ENCODE results near the gene UBTD2.
"Not testable (repeated sequence)": the region's sequence is repeated elsewhere in the genome, so short reads cannot be mapped to it uniquely, and the experiment has no call there.

The UBTD2 gene

DNA sequence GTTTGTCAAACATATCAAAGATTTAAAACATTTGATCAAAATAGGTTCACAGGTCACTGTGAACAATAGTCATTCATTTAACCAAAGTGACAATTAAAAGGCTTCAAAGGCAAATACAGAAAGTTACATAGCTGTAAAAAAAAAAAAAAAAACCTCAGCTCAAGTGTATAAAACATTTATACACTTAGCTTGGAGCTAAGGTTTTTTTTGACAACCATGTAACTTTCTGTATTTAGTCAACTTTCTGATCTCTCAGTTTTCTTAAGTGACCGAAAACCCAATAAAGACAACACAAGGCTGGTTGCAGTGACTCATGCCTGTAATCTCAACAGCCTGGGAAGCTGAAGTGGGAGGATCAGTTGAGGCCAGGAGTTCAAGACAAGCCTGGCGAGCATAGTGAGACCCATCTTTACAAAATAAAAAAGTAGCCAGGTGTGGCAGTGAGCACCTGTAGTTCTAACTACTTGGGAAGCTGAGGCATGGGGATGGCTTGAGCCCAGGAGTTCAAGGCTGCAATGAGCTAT, 16.4 kb upstream of the UBTD2 start:
- H3K4me1 ChIP-seq (ENCODE audit: control insufficient read depth in 1 of 2, insufficient read depth in 1 of 2, low read depth in 1 of 2, low read length in 1 of 2) = no peaks in the 10 kb centered on the region
- H3K36me3 ChIP-seq = no peaks in the 10 kb centered on the region
- no peaks in the 10 kb centered on the region for H3K9me3 ChIP-seq
- no peak overlapping the region for H3K27ac ChIP-seq
- no peak overlapping the region for H3K4me3 ChIP-seq (ENCODE audit: low read depth in 1 of 2, low read length in 1 of 2)
- H3K27me3 ChIP-seq = no peaks in the 10 kb centered on the region
- TF ChIP-seq, protein P1, sequence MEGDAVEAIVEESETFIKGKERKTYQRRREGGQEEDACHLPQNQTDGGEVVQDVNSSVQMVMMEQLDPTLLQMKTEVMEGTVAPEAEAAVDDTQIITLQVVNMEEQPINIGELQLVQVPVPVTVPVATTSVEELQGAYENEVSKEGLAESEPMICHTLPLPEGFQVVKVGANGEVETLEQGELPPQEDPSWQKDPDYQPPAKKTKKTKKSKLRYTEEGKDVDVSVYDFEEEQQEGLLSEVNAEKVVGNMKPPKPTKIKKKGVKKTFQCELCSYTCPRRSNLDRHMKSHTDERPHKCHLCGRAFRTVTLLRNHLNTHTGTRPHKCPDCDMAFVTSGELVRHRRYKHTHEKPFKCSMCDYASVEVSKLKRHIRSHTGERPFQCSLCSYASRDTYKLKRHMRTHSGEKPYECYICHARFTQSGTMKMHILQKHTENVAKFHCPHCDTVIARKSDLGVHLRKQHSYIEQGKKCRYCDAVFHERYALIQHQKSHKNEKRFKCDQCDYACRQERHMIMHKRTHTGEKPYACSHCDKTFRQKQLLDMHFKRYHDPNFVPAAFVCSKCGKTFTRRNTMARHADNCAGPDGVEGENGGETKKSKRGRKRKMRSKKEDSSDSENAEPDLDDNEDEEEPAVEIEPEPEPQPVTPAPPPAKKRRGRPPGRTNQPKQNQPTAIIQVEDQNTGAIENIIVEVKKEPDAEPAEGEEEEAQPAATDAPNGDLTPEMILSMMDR (IDR thresholded peaks at IDR 0.05) = no peak

DNA sequence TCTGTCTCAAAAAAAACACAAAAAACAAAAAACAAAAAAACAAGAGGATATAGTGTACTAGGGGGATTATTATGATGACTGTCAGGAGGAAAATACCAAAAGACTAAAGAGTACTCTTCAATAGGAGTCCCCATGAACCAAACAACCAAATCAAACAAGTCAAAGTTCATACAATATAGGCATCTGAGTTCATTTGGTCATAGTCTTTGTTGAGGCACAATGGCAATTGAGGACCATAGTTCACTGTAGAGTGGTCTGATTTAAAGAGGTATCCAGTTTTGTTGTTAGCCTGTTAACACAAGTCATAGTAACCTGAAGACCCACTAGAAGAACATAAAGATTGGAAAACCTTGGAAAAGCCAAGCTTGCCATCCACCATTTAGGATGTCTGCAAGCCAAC, 11.3 kb upstream of the UBTD2 start:
- Histone ChIP-seq H3K27ac (no peak overlapping the region), H3K4me1 (ENCODE audit: control insufficient read depth in 1 of 2, insufficient read depth in 1 of 2, low read depth in 1 of 2, low read length in 1 of 2) (no peaks in the 10 kb centered on the region), H3K4me3 (ENCODE audit: low read depth in 1 of 2, low read length in 1 of 2) (no peak overlapping the region), H3K36me3 (no peaks in the 10 kb centered on the region), H3K9me3 (no peaks in the 10 kb centered on the region), H3K27me3 (no peaks in the 10 kb centered on the region)
- TF ChIP-seq, protein P1 (IDR thresholded peaks at IDR 0.05) = no peak

DNA sequence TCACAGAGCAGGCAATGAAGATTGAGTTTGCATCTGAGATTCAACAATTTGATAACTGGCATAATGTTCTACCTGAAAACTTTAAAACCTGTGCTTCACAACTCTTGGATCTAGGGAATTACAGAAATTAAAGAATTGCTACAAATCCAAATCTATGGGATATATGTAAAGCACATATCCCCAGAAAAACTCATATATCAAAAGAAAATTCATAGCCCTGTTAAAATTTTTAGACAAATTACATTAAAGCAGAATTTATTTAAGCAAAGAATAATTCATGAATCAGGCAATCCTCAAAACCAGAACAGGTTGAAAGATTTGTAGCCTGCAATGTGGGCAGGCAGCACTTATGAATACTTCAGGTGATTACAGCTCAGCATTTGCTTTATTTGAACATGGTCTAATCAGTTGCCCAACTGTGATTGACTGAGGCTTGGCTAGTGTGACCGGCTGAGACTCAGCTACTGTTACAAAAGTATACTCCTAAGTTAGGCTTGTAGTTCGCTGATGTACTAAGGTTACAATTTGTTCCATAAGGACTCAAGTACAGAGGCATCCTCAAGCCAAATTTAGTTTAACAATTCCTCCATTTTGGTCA, 10.3 kb upstream of the UBTD2 start:
- Histone ChIP-seq H3K4me3 (ENCODE audit: low read depth in 1 of 2, low read length in 1 of 2) (no peak overlapping the region), H3K9me3 (no peaks in the 10 kb centered on the region), H3K27ac (no peak overlapping the region), H3K27me3 (no peaks in the 10 kb centered on the region), H3K4me1 (ENCODE audit: control insufficient read depth in 1 of 2, insufficient read depth in 1 of 2, low read depth in 1 of 2, low read length in 1 of 2) (no peaks in the 10 kb centered on the region), H3K36me3 (no peaks in the 10 kb centered on the region)
- TF ChIP-seq, protein P1 (IDR thresholded peaks at IDR 0.05) = no peak

DNA sequence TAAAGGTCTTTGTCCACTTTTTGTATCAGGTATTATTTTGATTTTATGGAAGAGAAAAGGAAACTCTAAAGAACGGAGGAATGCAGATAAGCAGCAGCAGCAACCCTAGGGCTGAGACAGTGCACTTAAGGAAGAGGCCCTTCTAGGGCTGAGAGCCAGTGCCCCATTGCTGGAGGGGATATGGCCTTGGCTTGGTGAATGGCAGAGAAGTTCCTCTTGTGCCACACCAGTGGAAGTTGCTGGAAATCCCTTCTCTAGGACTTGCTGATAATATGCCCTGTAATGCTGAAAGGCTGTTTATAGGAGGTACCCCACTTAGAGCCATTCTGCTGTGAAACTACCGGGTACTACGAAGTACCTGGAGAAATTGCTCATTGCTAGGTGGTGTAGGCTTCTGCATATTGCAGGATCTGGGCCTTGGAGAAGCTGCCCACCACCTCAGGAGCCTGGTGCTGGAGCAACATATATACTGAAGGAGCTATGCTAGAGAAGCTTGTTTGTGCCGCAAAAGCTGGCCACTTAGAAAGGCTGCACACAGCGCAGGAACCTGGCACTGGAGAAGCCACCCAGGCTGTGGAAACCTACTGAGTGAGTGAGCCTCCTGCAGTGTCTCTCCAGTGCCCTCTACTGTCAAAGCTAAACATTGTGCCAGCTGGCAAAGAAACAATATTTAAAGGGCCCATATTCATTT, 9.6 kb upstream of the UBTD2 start:
- TF ChIP-seq, protein P1 (IDR thresholded peaks at IDR 0.05) = peak; percentile 64
- Histone ChIP-seq H3K27ac (no peak overlapping the region), H3K4me3 (ENCODE audit: low read depth in 1 of 2, low read length in 1 of 2) (no peak overlapping the region), H3K9me3 (no peaks in the 10 kb centered on the region), H3K4me1 (ENCODE audit: control insufficient read depth in 1 of 2, insufficient read depth in 1 of 2, low read depth in 1 of 2, low read length in 1 of 2) (no peaks in the 10 kb centered on the region), H3K27me3 (no peaks in the 10 kb centered on the region), H3K36me3 (no peaks in the 10 kb centered on the region)

DNA sequence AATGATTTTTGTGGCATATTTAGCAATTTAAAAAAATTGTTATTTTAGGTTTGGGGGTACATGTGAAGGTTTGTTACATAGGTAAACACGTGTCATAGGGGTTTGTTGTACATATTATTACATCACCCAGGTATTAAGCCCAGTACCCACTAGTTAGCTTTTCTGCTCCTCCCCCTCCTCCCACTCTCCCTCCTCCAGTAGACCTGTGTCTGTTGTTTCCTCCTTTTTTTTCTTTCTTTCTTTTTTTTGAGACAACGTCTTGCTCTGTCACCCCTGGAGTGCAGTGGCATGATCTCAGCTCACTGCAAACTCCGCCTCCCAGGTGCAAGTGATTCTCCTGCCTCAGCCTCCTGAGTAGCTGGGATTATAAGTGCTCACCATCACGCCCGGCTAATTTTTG, 8.3 kb upstream of the UBTD2 start:
- not testable (repeated sequence) for H3K4me3 ChIP-seq (ENCODE audit: low read depth in 1 of 2, low read length in 1 of 2); H3K36me3 ChIP-seq; H3K9me3 ChIP-seq; H3K27ac ChIP-seq; H3K27me3 ChIP-seq; H3K4me1 ChIP-seq (ENCODE audit: control insufficient read depth in 1 of 2, insufficient read depth in 1 of 2, low read depth in 1 of 2, low read length in 1 of 2)

DNA sequence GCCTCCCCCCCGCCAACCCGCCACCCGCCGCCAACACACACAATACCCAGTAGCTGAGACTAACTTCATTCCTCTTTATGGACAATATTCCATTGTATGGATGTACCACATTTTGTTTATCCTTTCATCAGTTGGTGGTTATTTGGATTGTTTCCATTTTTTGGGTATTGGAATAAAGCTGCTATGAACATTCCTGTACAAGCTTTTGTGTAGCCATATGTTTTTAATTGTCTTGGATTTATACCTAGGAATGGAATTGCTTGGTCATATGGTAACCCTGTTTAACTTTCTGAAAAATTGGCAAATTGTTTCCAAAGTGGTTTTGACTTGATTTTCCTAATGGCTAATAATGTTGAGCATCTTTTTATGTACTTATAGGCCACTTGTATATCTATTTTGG, 4.9 kb upstream of the UBTD2 start:
- no peak overlapping the region for H3K4me3 ChIP-seq (ENCODE audit: low read depth in 1 of 2, low read length in 1 of 2)
- no peak overlapping the region for H3K27ac ChIP-seq
- H3K4me1 ChIP-seq (ENCODE audit: control insufficient read depth in 1 of 2, insufficient read depth in 1 of 2, low read depth in 1 of 2, low read length in 1 of 2) = peaks cover 8% of the 10 kb centered on the region in 2 experiments
- H3K36me3 ChIP-seq = no peaks in the 10 kb centered on the region
- H3K9me3 ChIP-seq = no peaks in the 10 kb centered on the region
- TF ChIP-seq, protein P1 (IDR thresholded peaks at IDR 0.05) = no peak
- peaks cover 18% of the 10 kb centered on the region for H3K27me3 ChIP-seq

DNA sequence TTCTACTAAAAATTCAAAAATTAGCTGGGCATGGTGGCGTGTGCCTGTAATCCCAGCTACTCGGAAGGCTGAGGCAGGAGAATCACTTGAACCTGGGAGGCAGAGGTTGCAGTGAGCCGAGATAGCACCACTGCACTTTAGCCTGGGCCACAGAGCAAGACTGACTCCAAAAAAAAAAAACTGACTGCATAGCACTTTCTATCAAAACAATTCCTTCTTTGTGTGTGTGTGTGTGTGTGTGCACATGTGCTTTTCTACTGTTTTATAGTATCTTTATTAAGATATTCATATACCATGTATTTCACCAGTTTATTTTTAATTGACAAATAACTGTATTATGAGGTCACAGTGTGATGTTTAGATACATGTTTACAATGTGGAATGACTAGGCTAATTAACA, 3.6 kb upstream of the UBTD2 start:
- not testable (repeated sequence) for H3K27ac ChIP-seq
- H3K27me3 ChIP-seq = peaks cover 28% of the 10 kb centered on the region

More for the DNA sequence above, 3.6 kb upstream of the UBTD2 start:
- H3K4me1 ChIP-seq (ENCODE audit: control insufficient read depth in 1 of 2, insufficient read depth in 1 of 2, low read depth in 1 of 2, low read length in 1 of 2) = peaks cover 20 to 21% of the 10 kb centered on the region in 2 experiments
- not testable (repeated sequence) for H3K36me3 ChIP-seq; H3K4me3 ChIP-seq (ENCODE audit: low read depth in 1 of 2, low read length in 1 of 2); H3K9me3 ChIP-seq
